GM12801 (cell line): ENCODE results near the gene LARP6.

Source experiments
- CTCF ChIP-seq: IDR thresholded peaks from one replicate; pipeline ENCODE4 v1.5.1; 2011; ENCODE audit warnings: control low read depth; ENCODE audit not compliant: insufficient read length; ENCODE audit errors: extremely low read depth

The LARP6 gene

DNA sequence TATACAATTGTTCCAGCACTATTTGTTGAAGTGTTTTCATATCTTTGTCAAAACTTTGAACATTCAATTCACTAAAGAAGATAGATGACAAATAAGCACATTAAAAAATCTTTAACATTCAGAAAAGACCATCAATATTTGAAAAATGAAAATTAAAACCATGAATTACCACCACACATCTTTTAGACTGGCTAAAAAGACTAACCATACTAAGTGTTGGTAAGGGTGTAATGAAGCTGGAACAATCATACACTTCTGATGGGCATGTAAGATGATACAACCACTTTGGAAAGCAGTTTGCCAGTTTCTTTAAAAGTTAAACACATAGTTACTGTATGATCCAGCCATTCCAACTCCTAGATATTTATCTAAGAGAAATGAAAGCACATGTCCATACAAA is 33.7 kb downstream of the LARP6 start:
- TF ChIP-seq CTCF, result no peak

DNA sequence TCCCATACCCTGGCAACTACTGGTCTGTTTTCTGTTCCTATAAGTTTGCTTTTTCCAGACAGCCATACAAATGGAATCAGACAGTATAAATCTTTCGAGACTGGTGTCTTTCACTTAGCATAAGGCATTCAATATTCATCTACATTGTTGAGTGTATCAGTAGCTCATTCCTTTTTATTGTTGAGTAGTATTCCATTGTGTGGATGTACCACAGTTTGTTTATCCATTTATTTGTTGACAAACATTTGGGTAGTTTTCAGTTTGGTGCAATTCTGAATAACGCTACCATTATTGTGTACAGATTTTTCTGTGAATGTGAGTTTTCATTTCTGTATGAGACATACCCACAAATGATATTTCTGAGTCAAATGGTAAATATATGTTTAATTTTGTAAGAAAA is 35.4 kb downstream of the LARP6 start:
- TF ChIP-seq CTCF, result no peak

DNA sequence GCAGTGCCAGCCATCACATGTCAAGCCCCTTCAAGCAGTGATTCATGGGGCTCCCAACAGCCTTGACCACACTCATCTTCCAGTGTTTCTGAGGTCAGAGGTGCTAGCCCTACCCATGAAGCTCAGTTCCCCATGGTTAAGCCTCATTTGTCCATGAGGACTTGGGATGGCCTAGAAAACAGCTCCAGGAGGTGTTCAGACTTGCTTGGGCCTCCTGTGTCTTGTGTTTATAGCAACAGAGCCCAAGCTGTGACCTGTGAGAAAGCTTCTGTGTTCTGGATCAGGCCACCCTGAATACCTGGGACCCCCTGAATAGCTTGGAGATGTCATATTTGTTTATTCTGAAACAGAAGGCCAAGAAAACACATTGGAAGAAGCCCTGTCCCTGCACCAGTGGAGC is 36.7 kb downstream of the LARP6 start:
- TF ChIP-seq CTCF, result no peak

- TF ChIP-seq CTCF, result no peak
Observed at GRCh38 chr15:70815604-70816003, 38.4 kb downstream of the LARP6 start.

- TF ChIP-seq CTCF, result no peak
Observed at GRCh38 chr15:70812827-70813364, 41.1 kb downstream of the LARP6 start.

- no peak for TF ChIP-seq CTCF
Observed at GRCh38 chr15:70810916-70811578, 42.9 kb downstream of the LARP6 start.

DNA sequence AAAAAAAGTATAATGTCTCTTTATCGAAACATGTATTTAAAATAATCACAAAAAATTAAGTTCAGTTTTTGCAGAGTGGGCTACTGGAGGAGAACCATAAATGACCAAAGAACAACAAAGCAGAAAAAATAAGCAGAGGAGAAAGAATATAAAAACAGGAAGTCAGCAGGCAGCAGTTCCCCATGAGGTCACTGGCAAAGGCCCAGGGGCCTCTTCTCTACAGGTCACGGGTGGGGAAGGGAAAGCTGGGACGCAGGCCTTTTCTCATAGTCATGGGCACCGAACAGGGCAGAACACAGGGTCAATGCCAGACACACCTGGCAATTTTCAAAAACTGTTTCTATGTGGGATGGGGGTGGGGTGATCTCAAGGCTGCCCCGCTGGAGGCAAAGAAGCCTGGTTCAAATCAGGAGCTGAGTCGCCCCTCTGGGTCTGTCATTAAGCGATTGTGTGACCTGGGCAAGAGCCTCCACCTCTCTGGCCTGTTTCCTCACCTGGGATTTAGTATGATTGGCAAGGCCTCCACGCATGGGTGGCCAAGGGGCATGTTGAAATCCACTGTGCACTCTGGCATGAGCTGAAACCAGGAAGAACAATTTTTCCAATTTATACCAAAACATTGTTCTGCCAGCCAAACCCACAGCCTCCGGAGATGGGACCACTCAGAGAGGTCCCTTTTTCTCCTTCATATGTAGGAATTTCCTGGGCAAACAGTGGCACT is 46.8 kb downstream of the LARP6 start:
- TF ChIP-seq CTCF, result no peak
